ENCODE measurements around the gene ACAA2.

GRCh38 chr18:49755489-49755888, 57.8 kb downstream of the ACAA2 start:
- TF ChIP-seq CTCF (IDR thresholded peaks at IDR 0.05), result no peak
- no peak for TF ChIP-seq POLR2AphosphoS5 (IDR thresholded peaks at IDR 0.05; ENCODE audit: low read depth, low read length)
- no peak for TF ChIP-seq REST (IDR thresholded peaks at IDR 0.05; ENCODE audit: insufficient read depth in 1 of 2, low read depth in 2 of 2, low read length in 1 of 2)
